Measurements from ENCODE around the gene MAPK10. TPM values are rescaled to one million over a fixed set of nuclear protein-coding genes. Genes with fewer than 3 reads are reported as not detected.

Gene MAPK10
- total and polyA plus RNA-seq, 10 of the 15 experiments (the other 5 are each of a cell fraction or from before 2014, with no cell fraction given): 1.1 to 4.2 (median 2.4) TPM

- TF ChIP-seq ZNF687 (IDR thresholded peaks at IDR 0.05) (no peak), NFXL1 (IDR thresholded peaks at IDR 0.05; ENCODE audit: borderline replicate concordance) (no peak), RUNX3 (IDR thresholded peaks at IDR 0.05; ENCODE audit: low read length) (no peak), USF2 (IDR thresholded peaks at IDR 0.05; ENCODE audit: borderline replicate concordance, low read depth, low read length) (no peak), NFYA (IDR thresholded peaks at IDR 0.05; ENCODE audit: borderline replicate concordance, low read depth, low read length) (no peak), MTA3 (IDR thresholded peaks at IDR 0.05; ENCODE audit: borderline replicate concordance, low read length) (no peak), CHD2 (IDR thresholded peaks at IDR 0.05; ENCODE audit: borderline replicate concordance, low read depth, low read length) (no peak), BHLHE40 (IDR thresholded peaks at IDR 0.05; ENCODE audit: borderline replicate concordance in 1 of 2, low read depth in 2 of 2, low read length in 1 of 2) (no peak), MAX (IDR thresholded peaks at IDR 0.05; ENCODE audit: low read depth, low read length) (no peak), EGR1 (IDR thresholded peaks at IDR 0.05; ENCODE audit: borderline replicate concordance in 1 of 2, low read depth in 2 of 2, low read length in 2 of 2) (no peak), E2F8 (IDR thresholded peaks at IDR 0.05; ENCODE audit: low read depth, partially characterized antibody) (no peak), IKZF1 (conservative IDR thresholded peaks at IDR 0.05) (no peak)
Measured at GRCh38 chr4:86249074-86249473, 110.8 kb downstream of the MAPK10 start (continued).

Measured in GM12878 (cell line).